Neural progenitor cell (in vitro differentiated cells): ENCODE measurements around the gene OPCML. TPM values are rescaled to one million over a fixed set of nuclear protein-coding genes. Genes with fewer than 3 reads are reported as not detected.
A peak's percentile ranks its signal among the peaks of the same experiment; 100 is the strongest.

Experiments
- DNase-seq: peaks from one replicate; pipeline ENCODE4 v3.0.0-alpha.2; 2016; ENCODE audit warnings: low spot score
- H2AFZ ChIP-seq: fragments of 200-600 bp; sonication (generic); replicated peaks from 2 replicates; pipeline ENCODE4 v1.6.1; 2016; ENCODE audit warnings: antibody characterized with exemption
- H3F3A ChIP-seq: fragments of 200-600 bp; sonication (generic); 2 replicates; pipeline ENCODE4 v1.6.1; 2016; ENCODE audit warnings: antibody characterized with exemption, low read depth
- H3K27ac ChIP-seq: fragments of 200-600 bp; sonication (generic); 2 replicates; pipeline ENCODE4 v1.5.1; 2016; ENCODE audit warnings: mild to moderate bottlenecking
- H3K27me3 ChIP-seq: fragments of 200-600 bp; sonication (generic); 2 replicates; pipeline ENCODE4 v1.6.1; 2016; ENCODE audit warnings: mild to moderate bottlenecking, moderate library complexity
- H3K36me3 ChIP-seq: fragments of 200-600 bp; sonication (generic); 2 replicates; pipeline ENCODE4 v1.5.1; 2016
- H3K4me1 ChIP-seq: fragments of 200-600 bp; sonication (generic); 2 replicates; pipeline ENCODE4 v1.6.1; 2016; ENCODE audit warnings: mixed run types
- H3K4me2 ChIP-seq: fragments of 200-600 bp; sonication (generic); 2 replicates; pipeline ENCODE4 v1.6.1; 2016
- H3K4me3 ChIP-seq: fragments of 200-600 bp; sonication (generic); 2 replicates; pipeline ENCODE4 v1.5.1; 2016
- H3K79me2 ChIP-seq: fragments of 200-600 bp; sonication (generic); 2 replicates; pipeline ENCODE4 v1.6.1; 2016; ENCODE audit warnings: low read depth
- H3K9ac ChIP-seq: fragments of 200-600 bp; sonication (generic); 2 replicates; pipeline ENCODE4 v1.6.1; 2016
- H3K9me3 ChIP-seq: fragments of 200-600 bp; sonication (generic); 2 replicates; pipeline ENCODE4 v1.5.1; 2016; ENCODE audit warnings: low read depth
- H4K20me1 ChIP-seq: fragments of 200-600 bp; sonication (generic); 2 replicates; pipeline ENCODE4 v1.6.1; 2016; ENCODE audit warnings: low read depth
- H3K27ac Mint-ChIP-seq: 3 replicates; pipeline ENCODE4 v1.8.0; 2021; ENCODE audit warnings: mixed read lengths
- H3K27me3 Mint-ChIP-seq: 2 replicates; pipeline ENCODE4 v1.8.0; 2022; ENCODE audit warnings: low read depth, mild to moderate bottlenecking, inconsistent platforms, moderate library complexity, mixed read lengths; ENCODE audit not compliant: insufficient read depth
- H3K36me3 Mint-ChIP-seq: 3 replicates; pipeline ENCODE4 v1.8.0; 2021; ENCODE audit warnings: mixed read lengths
- H3K4me1 Mint-ChIP-seq: 3 replicates; pipeline ENCODE4 v1.8.0; 2021; ENCODE audit warnings: mixed read lengths
- H3K4me3 Mint-ChIP-seq: 3 replicates; pipeline ENCODE4 v1.8.0; 2021; ENCODE audit warnings: mild to moderate bottlenecking, moderate library complexity, mixed read lengths
- H3K9me3 Mint-ChIP-seq: 3 replicates; pipeline ENCODE4 v1.8.0; 2020; ENCODE audit warnings: mixed read lengths
- CTCF ChIP-seq: fragments of 200-600 bp; sonication (generic); IDR thresholded peaks from 2 replicates; pipeline ENCODE4 v1.5.1; 2017; ENCODE audit warnings: antibody characterized with exemption, mild to moderate bottlenecking
- EZH2 ChIP-seq: fragments of 200-600 bp; sonication (generic); IDR thresholded peaks from 2 replicates; pipeline ENCODE4 v1.6.1; 2017; ENCODE audit warnings: antibody characterized with exemption, mild to moderate bottlenecking, moderate library complexity
- EZH2phosphoT487 ChIP-seq: fragments of 200-600 bp; sonication (generic); IDR thresholded peaks from 2 replicates; pipeline ENCODE4 v1.6.1; 2017; ENCODE audit warnings: antibody characterized with exemption
- total RNA-seq: library from RNA; depleted of rRNA; stranded (reverse); fragments of >200 nt; gene quantifications from 2 replicates; pipeline ENCODE4 v1.2.3, GENCODE V29; 2015; ENCODE audit warnings: low replicate concordance

The OPCML gene
- total RNA-seq, 1 donor from 2014 or later = 0.02 TPM

- Histone ChIP-seq H3K27me3 (no peaks in the 10 kb centered on the region), H4K20me1 (no peaks in the 10 kb centered on the region), H3K4me2 (no peak overlapping the region), H3K79me2 (no peaks in the 10 kb centered on the region), H3K27ac (no peak overlapping the region), H3K9ac (no peak overlapping the region), H2AFZ (no peak overlapping the region), H3K4me1 (peaks cover 14% of the 10 kb centered on the region), H3F3A (no peaks in the 10 kb centered on the region), H3K4me3 (no peak overlapping the region), H3K9me3 (no peaks in the 10 kb centered on the region), H3K36me3 (no peaks in the 10 kb centered on the region)
- no peak for TF ChIP-seq CTCF
- TF ChIP-seq EZH2phosphoT487 = no peak
- TF ChIP-seq EZH2 = no peak
- Mint-ChIP-seq H3K9me3 (no peaks in the 10 kb centered on the region), H3K4me1 (peaks cover 25% of the 10 kb centered on the region), H3K27ac (no peak overlapping the region), H3K4me3 (no peak overlapping the region), H3K27me3 (peaks cover 3% of the 10 kb centered on the region), H3K36me3 (no peaks in the 10 kb centered on the region)
- no peak for DNase-seq
Measured at GRCh38 chr11:132862933-132863332, 669.4 kb downstream of the OPCML start.

- Histone ChIP-seq H3K79me2 (no peaks in the 10 kb centered on the region), H3K4me3 (no peak overlapping the region), H3K27ac (no peak overlapping the region), H4K20me1 (no peaks in the 10 kb centered on the region), H3K9me3 (no peaks in the 10 kb centered on the region), H3K27me3 (no peaks in the 10 kb centered on the region), H3K9ac (no peak overlapping the region), H3K36me3 (no peaks in the 10 kb centered on the region), H3F3A (no peaks in the 10 kb centered on the region), H3K4me1 (peaks cover 15% of the 10 kb centered on the region), H3K4me2 (no peak overlapping the region), H2AFZ (no peak overlapping the region)
- no peak overlapping the region for H3K4me3 Mint-ChIP-seq
- peak overlapping the region; percentile 60 for H3K27ac Mint-ChIP-seq
- H3K36me3 Mint-ChIP-seq = no peaks in the 10 kb centered on the region
- no peaks in the 10 kb centered on the region for H3K9me3 Mint-ChIP-seq
- no peak for TF ChIP-seq EZH2
- TF ChIP-seq CTCF = no peak
- no peak for TF ChIP-seq EZH2phosphoT487
- peaks cover 3% of the 10 kb centered on the region for H3K27me3 Mint-ChIP-seq
- peaks cover 22% of the 10 kb centered on the region for H3K4me1 Mint-ChIP-seq
- DNase-seq = no peak
Measured at GRCh38 chr11:132862137-132862536, 670.2 kb downstream of the OPCML start.

- Histone ChIP-seq H2AFZ (no peak overlapping the region), H4K20me1 (no peaks in the 10 kb centered on the region), H3K27ac (no peak overlapping the region), H3F3A (no peaks in the 10 kb centered on the region), H3K4me1 (peaks cover 7% of the 10 kb centered on the region), H3K79me2 (no peaks in the 10 kb centered on the region), H3K36me3 (no peaks in the 10 kb centered on the region), H3K4me2 (no peak overlapping the region), H3K9me3 (no peaks in the 10 kb centered on the region), H3K9ac (no peak overlapping the region), H3K4me3 (no peak overlapping the region), H3K27me3 (no peaks in the 10 kb centered on the region)
- peaks cover 3% of the 10 kb centered on the region for H3K27me3 Mint-ChIP-seq
- H3K27ac Mint-ChIP-seq = no peak overlapping the region
- H3K9me3 Mint-ChIP-seq = peaks cover 8% of the 10 kb centered on the region
- no peak overlapping the region for H3K4me3 Mint-ChIP-seq
- no peak for DNase-seq
- H3K4me1 Mint-ChIP-seq = peaks cover 17% of the 10 kb centered on the region
- TF ChIP-seq CTCF = no peak
- TF ChIP-seq EZH2 = no peak
- TF ChIP-seq EZH2phosphoT487 = no peak
- no peaks in the 10 kb centered on the region for H3K36me3 Mint-ChIP-seq
Measured at GRCh38 chr11:132859306-132859705, 673.0 kb downstream of the OPCML start.
